Ishikawa (cell line): ENCODE measurements around the gene CLTA.

Experiments
- CEBPB ChIP-seq: IDR thresholded peaks from 2 replicates; pipeline ENCODE4 v1.6.1; 2012
- CREB1 ChIP-seq: IDR thresholded peaks from 2 replicates; pipeline ENCODE4 v1.6.1; 2012; ENCODE audit warnings: low read depth
- EGR1 ChIP-seq: IDR thresholded peaks from 2 replicates; pipeline ENCODE4 v1.6.1; 2012
- EP300 ChIP-seq: IDR thresholded peaks from 2 replicates; pipeline ENCODE4 v1.6.1; 2012; ENCODE audit warnings: borderline replicate concordance
- FOXM1 ChIP-seq: IDR thresholded peaks from 2 replicates; pipeline ENCODE4 v1.6.1; 2012; ENCODE audit warnings: low read depth, borderline replicate concordance
- MAX ChIP-seq: IDR thresholded peaks from 2 replicates; pipeline ENCODE4 v1.6.1; 2012
- NFIC ChIP-seq: IDR thresholded peaks from 2 replicates; pipeline ENCODE4 v1.6.1; 2012
- RAD21 ChIP-seq: IDR thresholded peaks from 2 replicates; pipeline ENCODE4 v1.6.1; 2012; ENCODE audit warnings: low read depth
- REST ChIP-seq: IDR thresholded peaks from 2 replicates; pipeline ENCODE4 v1.6.1; 2012; ENCODE audit warnings: low read depth, mild to moderate bottlenecking
- TAF1 ChIP-seq: IDR thresholded peaks from 2 replicates; pipeline ENCODE4 v1.6.1; 2012; ENCODE audit warnings: low read depth, mild to moderate bottlenecking
- TCF12 ChIP-seq: IDR thresholded peaks from 2 replicates; pipeline ENCODE4 v1.6.1; 2012; ENCODE audit warnings: low read depth
- TEAD4 ChIP-seq: IDR thresholded peaks from 2 replicates; pipeline ENCODE4 v1.6.1; 2012
- USF1 ChIP-seq: IDR thresholded peaks from 2 replicates; pipeline ENCODE4 v1.6.1; 2012
- YY1 ChIP-seq: IDR thresholded peaks from 2 replicates; pipeline ENCODE4 v1.6.1; 2012; ENCODE audit warnings: low read depth
- ZBTB7A ChIP-seq: IDR thresholded peaks from 2 replicates; pipeline ENCODE4 v1.6.1; 2012; ENCODE audit warnings: low read depth

CLTA gene

GRCh38 chr9:36250079-36250478 lies 59.4 kb downstream of the CLTA start:
- TF ChIP-seq NFIC (no peak), REST (no peak), CEBPB (no peak), EGR1 (no peak), ZBTB7A (no peak), FOXM1 (no peak)

GRCh38 chr9:36251428-36251827 lies 60.7 kb downstream of the CLTA start:
- TF ChIP-seq REST, result no peak
- no peak for TF ChIP-seq TCF12
- TF ChIP-seq EP300, result no peak
- no peak for TF ChIP-seq NFIC
- no peak for TF ChIP-seq TAF1
- no peak for TF ChIP-seq FOXM1
- TF ChIP-seq TEAD4, result no peak
- TF ChIP-seq USF1, result no peak
- no peak for TF ChIP-seq CEBPB
- no peak for TF ChIP-seq RAD21

GRCh38 chr9:36258208-36258995 lies 67.7 kb downstream of the CLTA start, which contains the start of gene GNE:
TSS of gene GNE (minus strand) at chr9:36258448. CDS start at chr9:36249355, 9,093 bp downstream.
- no peak for TF ChIP-seq FOXM1
- no peak; the same call in 1 of the 2 replicates for TF ChIP-seq USF1
- TF ChIP-seq ZBTB7A, result no peak
- TF ChIP-seq YY1, result peak; percentile 74
- TF ChIP-seq RAD21, result no peak; the same call in 1 of the 2 replicates
- TF ChIP-seq EGR1, result peak; percentile 42; the same call in 1 of the 2 replicates
- peak; percentile 64; the same call in 1 of the 2 replicates for TF ChIP-seq TCF12
- TF ChIP-seq CEBPB, result no peak
- TF ChIP-seq REST, result peak; percentile 45; the same call in 1 of the 2 replicates
- TF ChIP-seq EP300, result no peak
- peak; percentile 65 for TF ChIP-seq MAX
- peak; percentile 58 for TF ChIP-seq TEAD4
- TF ChIP-seq TAF1, result peak; percentile 86
- TF ChIP-seq CREB1, result peak; percentile 60
- TF ChIP-seq NFIC, result no peak

- TF ChIP-seq YY1, result no peak
- no peak for TF ChIP-seq RAD21
- TF ChIP-seq CEBPB, result no peak
- no peak for TF ChIP-seq TEAD4
- TF ChIP-seq TCF12, result no peak
- no peak for TF ChIP-seq TAF1
- TF ChIP-seq EGR1, result no peak
- no peak for TF ChIP-seq MAX
- no peak for TF ChIP-seq CREB1
- no peak for TF ChIP-seq REST
- no peak for TF ChIP-seq FOXM1
- no peak for TF ChIP-seq EP300
- no peak for TF ChIP-seq ZBTB7A
- no peak for TF ChIP-seq NFIC
- TF ChIP-seq USF1, result no peak
These were observed 68.3 kb downstream of the CLTA start for GRCh38 chr9:36258996-36259533.
